GM21723 (cell line): ENCODE measurements around the gene PITHD1.
A peak's percentile ranks its signal among the peaks of the same experiment; 100 is the strongest.
"Not testable (repeated sequence)": the region's sequence is repeated elsewhere in the genome, so short reads cannot be mapped to it uniquely, and the experiment has no call there.

ENCODE experiments used
- ATAC-seq: cut with Tn5 transposase; IDR thresholded peaks from one replicate; pipeline ENCODE4 v1.9.1; 2021; ENCODE audit warnings: mild to moderate bottlenecking, moderate library complexity; ENCODE audit not compliant: unreplicated experiment

The PITHD1 gene

GRCh38 chr1:23777979-23778814 is at the start of gene PITHD1:
Gene PITHD1 (plus strand): TSS chr1:23778418. CDS start chr1:23778516, 98 bp downstream.
- peak; percentile 55 for ATAC-seq

GRCh38 chr1:23732363-23733224 is 45.6 kb upstream of the PITHD1 start:
- no peak for ATAC-seq

- not testable (repeated sequence) for ATAC-seq
These were observed 44.9 kb upstream of the PITHD1 start for GRCh38 chr1:23733281-23733680.

- no peak for ATAC-seq
These were observed 41.6 kb upstream of the PITHD1 start for GRCh38 chr1:23736437-23737134.

GRCh38 chr1:23741609-23742008 is 36.6 kb upstream of the PITHD1 start:
- ATAC-seq, result no peak

GRCh38 chr1:23742670-23743286 is 35.4 kb upstream of the PITHD1 start:
- no peak for ATAC-seq

- peak; percentile 79 for ATAC-seq
These were observed 34.7 kb upstream of the PITHD1 start, which contains the start of gene ELOA for GRCh38 chr1:23743287-23744152. Gene ELOA (plus strand): TSS chr1:23743471. CDS start chr1:23743504, 33 bp downstream.

GRCh38 chr1:23745515-23745914 is 32.7 kb upstream of the PITHD1 start:
- no peak for ATAC-seq

GRCh38 chr1:23748016-23748415 is 30.2 kb upstream of the PITHD1 start:
- no peak for ATAC-seq

- ATAC-seq, result no peak
These were observed 27.0 kb upstream of the PITHD1 start for GRCh38 chr1:23751050-23751814.

- no peak for ATAC-seq
These were observed 26.4 kb upstream of the PITHD1 start for GRCh38 chr1:23751815-23752200.

GRCh38 chr1:23752909-23753308 is 25.3 kb upstream of the PITHD1 start:
- no peak for ATAC-seq

- no peak for ATAC-seq
These were observed 21.5 kb upstream of the PITHD1 start for GRCh38 chr1:23756676-23757075.

- ATAC-seq, result no peak
These were observed 20.4 kb upstream of the PITHD1 start for GRCh38 chr1:23757812-23758211.

- no peak for ATAC-seq
These were observed 18.9 kb upstream of the PITHD1 start for GRCh38 chr1:23759277-23759676.

GRCh38 chr1:23763041-23763577 is 15.1 kb upstream of the PITHD1 start:
- no peak for ATAC-seq

- no peak for ATAC-seq
These were observed 9.5 kb upstream of the PITHD1 start for GRCh38 chr1:23768733-23769132.

- ATAC-seq, result no peak
These were observed 6.0 kb upstream of the PITHD1 start for GRCh38 chr1:23772049-23772853.
